BJ (cell line): ENCODE measurements around the gene TPI1. TPM values are rescaled to one million over a fixed set of nuclear protein-coding genes. Genes with fewer than 3 reads are reported as not detected.

Experiments
- CTCF ChIA-PET: fragments of 350-600 bp; formaldehyde crosslinking; extraction: SDS; loops from one replicate; lab custom pipeline; 2021; ENCODE audit warnings: antibody characterized with exemption, inconsistent platforms; lab: Yijun Ruan, JAX
- POLR2A ChIA-PET: fragments of 300-600 bp; sonication (Branson Sonifier 250); formaldehyde crosslinking; extraction: SDS; loops from one replicate; lab custom pipeline; 2021; ENCODE audit warnings: antibody characterized with exemption; lab: Charles Lee
- DNase-seq: peaks from one replicate; pipeline ENCODE4 v3.0.0-alpha.2; 2011; ENCODE audit warnings: low read depth
- H3K27me3 ChIP-seq: 2 replicates; pipeline ENCODE4 v1.6.0; 2011; ENCODE audit warnings: low read length; ENCODE audit not compliant: control insufficient read depth, insufficient read depth
- H3K36me3 ChIP-seq: 2 replicates; pipeline ENCODE4 v1.5.1; 2011; ENCODE audit warnings: low read length; ENCODE audit not compliant: control insufficient read depth, insufficient read depth
- H3K4me3 ChIP-seq: 2 replicates; pipeline ENCODE4 v1.5.1; 2011; ENCODE audit warnings: low read depth, mild to moderate bottlenecking, control low read depth, low read length
- polyA plus RNA-seq: library from polyadenylated mRNA; depleted of rRNA; stranded (reverse); fragments of >200 nt; gene quantifications from 2 replicates; pipeline ENCODE4 v1.2.3, GENCODE V29; 2011
- TF ChIP-seq, protein P1 (sequence below): IDR thresholded peaks from 2 replicates; pipeline ENCODE4 v1.5.1; 2011; ENCODE audit warnings: low read depth, mild to moderate bottlenecking, control low read depth, inconsistent platforms, low read length, moderate library complexity; ENCODE audit not compliant: insufficient read depth

TPI1 gene
- polyA plus RNA-seq, 1 experiment: 2,656 TPM

DNA sequence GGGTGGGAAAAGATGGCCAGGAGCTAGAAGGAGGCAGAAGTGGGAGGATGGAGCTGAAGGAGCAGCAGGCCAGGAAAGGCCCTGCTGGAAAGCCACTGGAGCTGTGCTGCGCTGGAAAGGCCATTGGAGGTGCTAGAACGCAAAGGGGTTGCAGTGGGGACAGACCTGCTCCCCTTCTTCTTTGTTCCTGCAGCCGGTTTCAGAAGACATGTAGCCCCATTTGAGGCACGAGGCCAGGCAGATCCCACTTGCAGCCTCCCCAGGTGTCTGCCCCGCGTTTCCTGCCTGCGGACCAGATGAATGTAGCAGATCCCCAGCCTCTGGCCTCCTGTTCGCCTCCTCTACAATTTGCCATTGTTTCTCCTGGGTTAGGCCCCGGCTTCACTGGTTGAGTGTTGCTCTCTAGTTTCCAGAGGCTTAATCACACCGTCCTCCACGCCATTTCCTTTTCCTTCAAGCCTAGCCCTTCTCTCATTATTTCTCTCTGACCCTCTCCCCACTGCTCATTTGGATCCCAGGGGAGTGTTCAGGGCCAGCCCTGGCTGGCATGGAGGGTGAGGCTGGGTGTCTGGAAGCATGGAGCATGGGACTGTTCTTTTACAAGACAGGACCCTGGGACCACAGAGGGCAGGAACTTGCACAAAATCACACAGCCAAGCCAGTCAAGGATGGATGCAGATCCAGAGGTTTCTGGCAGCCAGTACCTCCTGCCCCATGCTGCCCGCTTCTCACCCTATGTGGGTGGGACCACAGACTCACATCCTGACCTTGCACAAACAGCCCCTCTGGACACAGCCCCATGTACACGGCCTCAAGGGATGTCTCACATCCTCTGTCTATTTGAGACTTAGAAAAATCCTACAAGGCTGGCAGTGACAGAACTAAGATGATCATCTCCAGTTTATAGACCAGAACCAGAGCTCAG is 48.0 kb upstream of the TPI1 start:
- CTCF ChIA-PET: interaction anchor here (0.9 to 12.9 kb wide), 2 partner anchors 25 to 66 kb away, joined by 3 to 92 read pairs; partner anchors contain the start of gene MLF2
- peaks cover 7% of the 10 kb centered on the region for H3K27me3 ChIP-seq

DNA sequence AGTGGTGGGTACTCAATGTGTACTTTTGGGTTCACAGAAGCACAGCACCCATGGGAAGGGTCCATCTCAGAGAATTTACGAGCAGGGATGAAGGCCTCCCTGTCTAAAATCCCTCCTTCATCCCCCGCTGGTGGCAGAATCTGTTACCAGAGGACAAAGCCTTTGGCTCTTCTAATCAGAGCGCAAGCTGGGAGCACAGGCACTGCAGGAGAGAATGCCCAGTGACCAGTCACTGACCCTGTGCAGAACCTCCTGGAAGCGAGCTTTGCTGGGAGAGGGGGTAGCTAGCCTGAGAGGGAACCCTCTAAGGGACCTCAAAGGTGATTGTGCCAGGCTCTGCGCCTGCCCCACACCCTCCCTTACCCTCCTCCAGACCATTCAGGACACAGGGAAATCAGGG is 47.2 kb upstream of the TPI1 start:
- H3K27me3 ChIP-seq: peaks cover 5% of the 10 kb centered on the region; the same call in 1 of the 2 replicates
- ChIA-PET POLR2A (interaction anchor here (0.6 kb wide), 1 partner anchor 31 kb away, joined by 7 read pairs; the partner anchor contains the start of gene CDCA3), CTCF (interaction anchor here (0.9 to 12.9 kb wide), 3 partner anchors 26 to 67 kb away, joined by 3 to 92 read pairs (median 9); partner anchors contain the start of gene MLF2)
- no peak overlapping the region for H3K4me3 ChIP-seq
- TF ChIP-seq, protein P1, sequence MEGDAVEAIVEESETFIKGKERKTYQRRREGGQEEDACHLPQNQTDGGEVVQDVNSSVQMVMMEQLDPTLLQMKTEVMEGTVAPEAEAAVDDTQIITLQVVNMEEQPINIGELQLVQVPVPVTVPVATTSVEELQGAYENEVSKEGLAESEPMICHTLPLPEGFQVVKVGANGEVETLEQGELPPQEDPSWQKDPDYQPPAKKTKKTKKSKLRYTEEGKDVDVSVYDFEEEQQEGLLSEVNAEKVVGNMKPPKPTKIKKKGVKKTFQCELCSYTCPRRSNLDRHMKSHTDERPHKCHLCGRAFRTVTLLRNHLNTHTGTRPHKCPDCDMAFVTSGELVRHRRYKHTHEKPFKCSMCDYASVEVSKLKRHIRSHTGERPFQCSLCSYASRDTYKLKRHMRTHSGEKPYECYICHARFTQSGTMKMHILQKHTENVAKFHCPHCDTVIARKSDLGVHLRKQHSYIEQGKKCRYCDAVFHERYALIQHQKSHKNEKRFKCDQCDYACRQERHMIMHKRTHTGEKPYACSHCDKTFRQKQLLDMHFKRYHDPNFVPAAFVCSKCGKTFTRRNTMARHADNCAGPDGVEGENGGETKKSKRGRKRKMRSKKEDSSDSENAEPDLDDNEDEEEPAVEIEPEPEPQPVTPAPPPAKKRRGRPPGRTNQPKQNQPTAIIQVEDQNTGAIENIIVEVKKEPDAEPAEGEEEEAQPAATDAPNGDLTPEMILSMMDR: no peak
- no peak for DNase-seq
- H3K36me3 ChIP-seq: no peaks in the 10 kb centered on the region

More for the DNA sequence above, 48.0 kb upstream of the TPI1 start:
- no peak for DNase-seq
- Histone ChIP-seq H3K4me3 (no peak overlapping the region), H3K36me3 (no peaks in the 10 kb centered on the region)
- POLR2A ChIA-PET: no interaction called here
- TF ChIP-seq, protein P1: no peak

DNA sequence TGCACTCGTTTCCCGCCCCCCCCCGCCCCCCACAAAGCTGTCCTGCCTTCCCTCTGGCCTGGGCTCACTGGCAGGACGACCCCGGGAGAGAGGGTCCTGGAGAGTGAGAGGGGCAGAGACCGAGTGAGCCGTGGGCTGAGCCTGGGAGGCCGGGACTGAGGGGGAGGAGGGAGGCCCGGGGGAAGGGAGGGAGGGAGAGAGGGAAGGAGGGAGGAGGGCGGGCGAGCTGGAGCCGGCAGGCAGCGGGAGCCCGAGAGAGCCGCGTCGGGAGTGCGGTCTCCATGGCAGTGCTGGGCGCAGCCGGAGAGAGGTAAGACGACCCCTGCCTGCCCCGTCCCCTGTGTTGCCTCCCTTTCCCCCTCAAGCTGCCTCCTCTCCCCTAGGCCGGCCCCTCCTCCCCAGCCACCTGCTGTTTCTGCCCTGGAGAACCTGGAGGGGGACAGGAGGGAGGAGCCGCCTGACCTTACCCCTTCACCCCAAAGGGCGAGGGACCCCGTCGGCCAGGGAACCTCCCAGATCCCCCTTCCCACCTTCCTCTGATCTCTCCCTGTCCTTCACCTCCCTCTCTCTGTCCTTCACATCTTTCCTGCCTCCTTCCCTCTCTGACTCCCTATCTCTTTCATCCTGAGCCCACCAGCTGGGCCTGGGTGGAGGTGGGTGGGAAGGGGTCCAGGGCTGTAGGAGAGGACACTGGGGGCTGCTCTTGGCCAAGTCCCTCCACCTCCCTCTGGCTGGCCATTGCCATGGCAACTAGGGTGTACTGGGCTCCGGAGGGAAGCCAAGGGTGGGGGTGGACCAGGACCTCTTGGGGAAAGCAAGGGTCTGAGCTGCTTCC is 45.5 kb upstream of the TPI1 start, which contains the start of gene GPR162:
Gene GPR162 (plus strand): TSS at position 231 of the 835 bp plus-strand sequence. CDS start 2,078 bp downstream, outside the sequence.
- H3K27me3 ChIP-seq: peaks cover 3% of the 10 kb centered on the region; the same call in 1 of the 2 replicates
- TF ChIP-seq, protein P1: no peak
- POLR2A ChIA-PET: interaction anchor here (0.5 to 0.9 kb wide), 3 partner anchors 9 to 587 kb away, joined by 3 to 8 read pairs (median 4); partner anchors contain the start of gene PTMS
- no peaks in the 10 kb centered on the region; the same call in none of the 2 replicates for H3K36me3 ChIP-seq
- H3K4me3 ChIP-seq: peak within 1 kb of the TSS; percentile 48
- CTCF ChIA-PET: interaction anchor here (1.0 to 12.9 kb wide), 7 partner anchors 10 to 69 kb away, joined by 3 to 92 read pairs (median 6); partner anchors contain the start of genes MLF2 and PTMS
- no peak for DNase-seq

DNA sequence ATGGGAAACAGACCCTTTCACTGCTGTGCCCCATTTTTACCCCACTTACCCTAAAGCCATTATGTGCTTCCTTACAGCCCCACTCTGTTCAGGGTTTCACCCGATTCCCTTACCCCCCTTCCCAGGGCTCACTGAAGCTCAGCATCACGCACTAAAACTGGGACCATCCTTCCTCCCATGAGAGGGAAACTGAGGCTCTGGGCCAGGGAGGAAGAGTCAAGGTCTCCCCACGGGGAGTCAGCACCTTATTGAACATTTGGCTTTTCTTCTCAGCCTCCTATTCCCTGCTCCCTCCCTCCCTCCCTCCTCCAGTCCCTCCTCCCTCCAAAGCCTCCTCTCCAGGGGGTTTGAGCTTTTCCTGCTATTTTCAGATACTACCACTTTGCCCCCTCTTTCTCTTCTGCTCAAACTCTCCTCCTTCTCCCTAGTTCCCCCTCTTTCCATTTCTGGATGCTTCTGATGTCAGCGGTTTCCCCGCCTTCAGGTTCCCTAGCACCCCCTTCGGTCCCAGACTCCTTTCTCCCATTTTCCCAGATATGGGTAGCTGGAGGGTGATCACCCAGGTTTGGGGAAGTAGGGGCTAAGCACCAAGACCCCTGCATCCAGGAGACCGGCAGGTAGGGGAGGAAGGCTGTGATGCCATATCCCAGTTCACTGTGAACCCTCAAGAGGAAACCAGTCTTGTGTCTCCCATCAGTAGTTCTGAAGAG is 44.8 kb upstream of the TPI1 start:
- POLR2A ChIA-PET: no interaction called here
- DNase-seq: no peak
- CTCF ChIA-PET: interaction anchor here (2.0 to 12.9 kb wide), 5 partner anchors 13 to 69 kb away, joined by 6 to 92 read pairs (median 9); partner anchors contain the start of genes MLF2 and PTMS
- TF ChIP-seq, protein P1: no peak
- Histone ChIP-seq H3K36me3 (no peaks in the 10 kb centered on the region; the same call in none of the 2 replicates), H3K4me3 (no peak overlapping the region), H3K27me3 (peaks cover 3% of the 10 kb centered on the region; the same call in 1 of the 2 replicates)
